HUES48 (cell line): ENCODE measurements around the gene CYP11A1.

Experiments
- H3K27ac ChIP-seq: one replicate; pipeline ENCODE4 v1.7.0; 2013; ENCODE audit warnings: low read depth, low read length, inconsistent platforms
- H3K27me3 ChIP-seq: 2 replicates; pipeline ENCODE4 v1.6.1; 2013; ENCODE audit warnings: mild to moderate bottlenecking, low read length; ENCODE audit not compliant: control insufficient read depth, insufficient read depth
- H3K36me3 ChIP-seq: 2 replicates; pipeline ENCODE4 v1.6.1; 2013; ENCODE audit warnings: low read length; ENCODE audit not compliant: control insufficient read depth, insufficient read depth
- H3K4me1 ChIP-seq: 2 replicates; pipeline ENCODE4 v1.6.1; 2013; ENCODE audit warnings: mild to moderate bottlenecking, low read length; ENCODE audit not compliant: control insufficient read depth, insufficient read depth
- H3K4me3 ChIP-seq: 2 replicates; pipeline ENCODE4 v1.5.1; 2013; ENCODE audit warnings: mild to moderate bottlenecking, low read depth, low read length
- H3K9ac ChIP-seq: 2 replicates; pipeline ENCODE4 v1.6.1; 2013; ENCODE audit warnings: mild to moderate bottlenecking, low read depth, low read length, moderate library complexity
- H3K9me3 ChIP-seq: 2 replicates; pipeline ENCODE4 v1.6.1; 2013; ENCODE audit warnings: low read length; ENCODE audit not compliant: control insufficient read depth, insufficient read depth

The CYP11A1 gene

DNA sequence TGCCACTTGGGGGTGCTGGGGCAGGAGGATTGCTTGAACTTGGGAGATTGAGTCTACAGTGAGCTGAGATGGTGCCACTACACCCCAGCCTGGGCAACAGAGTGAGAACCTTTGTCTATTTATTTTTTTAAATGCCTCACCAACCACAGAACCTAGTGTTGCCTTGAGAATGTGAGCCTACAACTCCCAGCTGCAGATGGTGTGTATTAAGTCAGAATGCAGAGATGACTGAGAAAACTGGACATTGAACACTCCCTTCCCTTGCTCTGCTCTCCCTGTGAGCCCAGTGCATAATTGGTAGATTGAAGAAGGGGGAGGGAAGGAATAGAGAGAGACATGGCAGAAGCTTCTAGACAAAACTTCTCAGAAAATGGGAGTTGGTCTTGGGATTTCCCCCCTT, 77.8 kb downstream of the CYP11A1 start:
- Histone ChIP-seq H3K27ac (no peak overlapping the region), H3K27me3 (peaks cover 56% of the 10 kb centered on the region), H3K36me3 (no peaks in the 10 kb centered on the region), H3K4me3 (no peak overlapping the region), H3K4me1 (peaks cover 14% of the 10 kb centered on the region), H3K9me3 (no peaks in the 10 kb centered on the region), H3K9ac (no peak overlapping the region)
